Epithelial cell of esophagus (primary cell): Measurements from ENCODE around the gene TCP1.

Experiments
- DNase-seq: peaks from one replicate; pipeline ENCODE4 v3.0.0; 2010; ENCODE audit warnings: low read depth
- H3K4me3 ChIP-seq: 2 replicates; pipeline ENCODE4 v1.5.1; 2011; ENCODE audit warnings: mild to moderate bottlenecking, low read length, control low read depth
- CTCF ChIP-seq: IDR thresholded peaks from 2 replicates; pipeline ENCODE4 v1.5.1; 2011; ENCODE audit warnings: low read depth, mild to moderate bottlenecking, low read length, control low read depth, inconsistent platforms; ENCODE audit not compliant: insufficient read depth; ENCODE audit errors: missing control alignments

Gene TCP1

GRCh38 chr6:159789377-159790148 is at the start of gene TCP1:
TSS of gene TCP1 (minus strand) at chr6:159789602. CDS start at chr6:159789468, 134 bp downstream.
- DNase-seq: peak; percentile 100
- no peak for TF ChIP-seq CTCF
- peak within 1 kb of the TSS; percentile 80 for H3K4me3 ChIP-seq

- no peak overlapping the region for H3K4me3 ChIP-seq
- no peak for DNase-seq
- TF ChIP-seq CTCF: no peak
Measured at GRCh38 chr6:159838020-159838744, 48.8 kb upstream of the TCP1 start.

GRCh38 chr6:159837511-159837910 is 48.1 kb upstream of the TCP1 start:
- DNase-seq: no peak
- TF ChIP-seq CTCF: no peak
- no peak overlapping the region for H3K4me3 ChIP-seq

GRCh38 chr6:159836718-159837490 is 47.5 kb upstream of the TCP1 start:
- no peak for DNase-seq
- TF ChIP-seq CTCF: no peak
- H3K4me3 ChIP-seq: no peak overlapping the region

- TF ChIP-seq CTCF: no peak
- no peak overlapping the region for H3K4me3 ChIP-seq
- no peak for DNase-seq
Measured at GRCh38 chr6:159833997-159834603, 44.7 kb upstream of the TCP1 start.

GRCh38 chr6:159833556-159833955 is 44.2 kb upstream of the TCP1 start:
- DNase-seq: no peak
- H3K4me3 ChIP-seq: no peak overlapping the region
- TF ChIP-seq CTCF: no peak
